PC-9 (cell line): ENCODE data around the gene NOM1. TPM values are rescaled to one million over a fixed set of nuclear protein-coding genes. Genes with fewer than 3 reads are reported as not detected.

ENCODE experiments used
- BruUV-seq: library from RNA; stranded (reverse); fragments of 400-500 nt; replicated peaks from 2 replicates; lab custom pipeline; 2021; lab: Mats Ljungman, UMichigan
- CTCF ChIA-PET: fragments of 300-600 bp; sonication (Branson Sonifier 250); formaldehyde crosslinking; loops from one replicate; lab custom pipeline; 2022; ENCODE audit warnings: antibody characterized with exemption; lab: Charles Lee
- POLR2A ChIA-PET: fragments of 300-600 bp; sonication (Branson Sonifier 250); formaldehyde crosslinking; loops from one replicate; lab custom pipeline; 2022; ENCODE audit warnings: antibody characterized with exemption; ENCODE audit not compliant: unreplicated experiment; lab: Charles Lee
- DNase-seq, 2 experiments: peaks; one replicate each; pipeline versions ENCODE4 v3.0.0 to v3.0.0-alpha.2; 2015 to 2022; ENCODE audit warnings: mixed read lengths in 1 of 2
- H2AFZ ChIP-seq: fragments of 200-600 bp; sonication (generic); 2 replicates; pipeline ENCODE4 v1.8.1; 2017; ENCODE audit warnings: antibody characterized with exemption
- H3F3A ChIP-seq: fragments of 200-600 bp; sonication (generic); 2 replicates; pipeline ENCODE4 v1.8.1; 2017; ENCODE audit warnings: antibody characterized with exemption, mild to moderate bottlenecking, low read depth; ENCODE audit not compliant: insufficient read depth
- H3K27ac ChIP-seq: fragments of 200-600 bp; sonication (generic); 2 replicates; pipeline ENCODE4 v1.6.1; 2016; ENCODE audit warnings: mixed run types
- H3K27me3 ChIP-seq: fragments of 200-600 bp; sonication (generic); 2 replicates; pipeline ENCODE4 v1.6.1; 2016; ENCODE audit warnings: low read depth, mixed run types; ENCODE audit not compliant: insufficient read depth
- H3K36me3 ChIP-seq: fragments of 200-600 bp; sonication (generic); 2 replicates; pipeline ENCODE4 v1.6.1; 2016; ENCODE audit warnings: low read depth, mixed run types
- H3K4me1 ChIP-seq: fragments of 200-600 bp; sonication (generic); replicated peaks from 2 replicates; pipeline ENCODE4 v1.6.1; 2016; ENCODE audit warnings: mixed run types; ENCODE audit not compliant: insufficient read depth
- H3K4me2 ChIP-seq: fragments of 200-600 bp; sonication (generic); 2 replicates; pipeline ENCODE4 v1.6.1; 2017; ENCODE audit warnings: mixed run types
- H3K4me3 ChIP-seq: fragments of 200-600 bp; sonication (generic); 2 replicates; pipeline ENCODE4 v1.6.1; 2016; ENCODE audit warnings: mixed run types
- H3K79me2 ChIP-seq: fragments of 200-600 bp; sonication (generic); 2 replicates; pipeline ENCODE4 v1.6.1; 2017; ENCODE audit warnings: low read depth, mixed run types
- H3K9me2 ChIP-seq: fragments of 200-600 bp; sonication (generic); 2 replicates; pipeline ENCODE4 v1.8.1; 2017; ENCODE audit warnings: mild to moderate bottlenecking; ENCODE audit not compliant: insufficient read depth
- H3K9me3 ChIP-seq: fragments of 200-600 bp; sonication (generic); 2 replicates; pipeline ENCODE4 v1.8.1; 2016; ENCODE audit warnings: low read depth; ENCODE audit not compliant: insufficient read depth
- H4K20me1 ChIP-seq: fragments of 200-600 bp; sonication (generic); 2 replicates; pipeline ENCODE4 v1.8.1; 2017; ENCODE audit not compliant: insufficient read depth
- CTCF ChIP-seq: fragments of 200-600 bp; sonication (generic); conservative IDR thresholded peaks from 2 replicates; pipeline ENCODE4 v1.6.1; 2017; ENCODE audit warnings: mixed run types, antibody characterized with exemption, mild to moderate bottlenecking, moderate library complexity
- EZH2 ChIP-seq: fragments of 200-600 bp; sonication (generic); IDR thresholded peaks from 2 replicates; pipeline ENCODE4 v1.8.0; 2017; ENCODE audit warnings: antibody characterized with exemption, low read depth
- intact Hi-C: fragments of 100-400 bp; cut with micrococcal nuclease; formaldehyde crosslinking; loops from one replicate; pipeline ENCODE4 v1.10.0; 2022; ENCODE audit not compliant: unreplicated experiment
- total RNA-seq: library from RNA; stranded (reverse); gene quantifications from 2 replicates; pipeline ENCODE4 v1.2.3, GENCODE V29; 2021

The NOM1 gene
- total RNA-seq, 1 experiment from 2014 or later: 25.4 TPM

GRCh38 chr7:156940421-156941122, 8.9 kb upstream of the NOM1 start:
- Histone ChIP-seq H3K27ac (no peak overlapping the region), H3K4me1 (no peaks in the 10 kb centered on the region), H3K9me2 (no peaks in the 10 kb centered on the region), H3K4me3 (no peak overlapping the region), H3K79me2 (no peaks in the 10 kb centered on the region), H2AFZ (no peak overlapping the region), H3K27me3 (peaks cover 6% of the 10 kb centered on the region; the same call in 1 of the 2 replicates), H3K4me2 (no peak overlapping the region), H3F3A (no peaks in the 10 kb centered on the region), H3K36me3 (no peaks in the 10 kb centered on the region), H4K20me1 (no peaks in the 10 kb centered on the region), H3K9me3 (no peaks in the 10 kb centered on the region)
- no peak for TF ChIP-seq CTCF
- no peak for TF ChIP-seq EZH2
- no peak for DNase-seq
- intact Hi-C loops: no loop called here
- ChIA-PET POLR2A (no interaction called here), CTCF (no interaction called here)
- no TSS peak for BruUV-seq

GRCh38 chr7:156941393-156942182, 7.9 kb upstream of the NOM1 start:
- no peak for DNase-seq
- ChIA-PET CTCF (no interaction called here), POLR2A (no interaction called here)
- H3K4me2 ChIP-seq: no peak overlapping the region
- H4K20me1 ChIP-seq: no peaks in the 10 kb centered on the region
- H3K27ac ChIP-seq: no peak overlapping the region
- no peaks in the 10 kb centered on the region for H3K9me3 ChIP-seq
- H3K4me1 ChIP-seq: no peaks in the 10 kb centered on the region
- no peaks in the 10 kb centered on the region for H3F3A ChIP-seq
- no peak overlapping the region for H3K4me3 ChIP-seq
- H3K27me3 ChIP-seq: peaks cover 13% of the 10 kb centered on the region; the same call in 1 of the 2 replicates
- no peak for TF ChIP-seq CTCF
- no peak for TF ChIP-seq EZH2
- intact Hi-C loops: no loop called here
- no peaks in the 10 kb centered on the region for H3K9me2 ChIP-seq
- BruUV-seq: no TSS peak
- H3K36me3 ChIP-seq: no peaks in the 10 kb centered on the region
- H3K79me2 ChIP-seq: no peaks in the 10 kb centered on the region
- no peak overlapping the region for H2AFZ ChIP-seq

GRCh38 chr7:156942708-156943090, 6.8 kb upstream of the NOM1 start:
- H3K36me3 ChIP-seq: no peaks in the 10 kb centered on the region
- DNase-seq: no peak
- H3K9me2 ChIP-seq: no peaks in the 10 kb centered on the region
- no peaks in the 10 kb centered on the region for H3K4me1 ChIP-seq
- H3K9me3 ChIP-seq: no peaks in the 10 kb centered on the region
- no peak overlapping the region for H3K4me3 ChIP-seq
- no peak overlapping the region for H2AFZ ChIP-seq
- CTCF ChIA-PET: no interaction called here
- no TSS peak for BruUV-seq
- H4K20me1 ChIP-seq: no peaks in the 10 kb centered on the region
- intact Hi-C loops: no loop called here
- H3K4me2 ChIP-seq: no peak overlapping the region
- no peak overlapping the region for H3K27ac ChIP-seq
- H3K79me2 ChIP-seq: no peaks in the 10 kb centered on the region
- TF ChIP-seq CTCF (no peak), EZH2 (no peak)
- H3K27me3 ChIP-seq: peaks cover 17% of the 10 kb centered on the region; the same call in 1 of the 2 replicates
- POLR2A ChIA-PET: interaction anchor here (0.6 kb wide), 1 partner anchor 41 kb away, joined by 4 read pairs; no protein-coding TSS in a partner anchor
- H3F3A ChIP-seq: no peaks in the 10 kb centered on the region
